HL-60 (cell line): ENCODE data around the gene CLRN3.

Experiments
- DNase-seq, 2 experiments: peaks; one replicate each; pipeline ENCODE4 v3.0.0-alpha.2; 2010 to 2020; ENCODE audit warnings: low read depth in 1 of 2, low spot score in 1 of 2
- H3K27ac ChIP-seq: fragments of 250-450 bp; sonication (Bioruptor Pico); replicated peaks from 2 replicates; pipeline ENCODE4 v1.5.1; 2020; ENCODE audit warnings: mild to moderate bottlenecking, moderate library complexity
- H3K27me3 ChIP-seq: fragments of 250-450 bp; sonication (Bioruptor Pico); 2 replicates; pipeline ENCODE4 v1.5.1; 2021; ENCODE audit warnings: mild to moderate bottlenecking, moderate library complexity; ENCODE audit not compliant: insufficient read depth, poor library complexity, severe bottlenecking
- H3K4me3 ChIP-seq: replicated peaks from 2 replicates; pipeline ENCODE4 v1.5.1; 2011; ENCODE audit warnings: mild to moderate bottlenecking, control low read depth, low read length; ENCODE audit not compliant: insufficient read depth
- CTCF ChIP-seq: IDR thresholded peaks from one replicate; pipeline ENCODE4 v1.5.1; 2011; ENCODE audit warnings: low read length, control low read depth, inconsistent platforms; ENCODE audit not compliant: insufficient read depth
- GABPA ChIP-seq: IDR thresholded peaks from 2 replicates; pipeline ENCODE4 v1.6.1; 2012; ENCODE audit warnings: low read depth
- POLR2AphosphoS5 ChIP-seq: IDR thresholded peaks from 2 replicates; pipeline ENCODE4 v1.6.1; 2012; ENCODE audit warnings: low read depth
- REST ChIP-seq: IDR thresholded peaks from 2 replicates; pipeline ENCODE4 v1.6.1; 2012; ENCODE audit warnings: low read depth; ENCODE audit not compliant: insufficient replicate concordance
- SPI1 ChIP-seq: IDR thresholded peaks from 2 replicates; pipeline ENCODE4 v1.6.1; 2012; ENCODE audit warnings: low read depth, mild to moderate bottlenecking, borderline replicate concordance

Gene CLRN3

GRCh38 chr10:127834221-127834620, 58.5 kb downstream of the CLRN3 start:
- no peak for TF ChIP-seq SPI1
- no peak for TF ChIP-seq POLR2AphosphoS5
- TF ChIP-seq REST, result no peak
- TF ChIP-seq GABPA, result no peak
- no peak for TF ChIP-seq CTCF
- no peaks in the 10 kb centered on the region for H3K27me3 ChIP-seq
- no peak for DNase-seq
- no peak overlapping the region for H3K27ac ChIP-seq
- H3K4me3 ChIP-seq, result no peak overlapping the region

GRCh38 chr10:127833804-127834203, 58.9 kb downstream of the CLRN3 start:
- TF ChIP-seq POLR2AphosphoS5, result no peak
- no peak for TF ChIP-seq SPI1
- no peak for TF ChIP-seq GABPA
- no peak for TF ChIP-seq CTCF
- no peak for TF ChIP-seq REST
- Histone ChIP-seq H3K27me3 (no peaks in the 10 kb centered on the region), H3K27ac (no peak overlapping the region), H3K4me3 (no peak overlapping the region)
- no peak for DNase-seq

GRCh38 chr10:127832501-127832900, 60.2 kb downstream of the CLRN3 start:
- H3K4me3 ChIP-seq, result no peak overlapping the region
- TF ChIP-seq SPI1, result no peak
- TF ChIP-seq REST, result no peak
- TF ChIP-seq POLR2AphosphoS5, result no peak
- no peak for TF ChIP-seq CTCF
- no peak for TF ChIP-seq GABPA
- DNase-seq, result no peak
- no peak overlapping the region for H3K27ac ChIP-seq
- H3K27me3 ChIP-seq, result no peaks in the 10 kb centered on the region
